BLaER1 (cell line): ENCODE results near the gene POU3F1.
A peak's percentile ranks its signal among the peaks of the same experiment; 100 is the strongest.
"Not testable (repeated sequence)": the region's sequence is repeated elsewhere in the genome, so short reads cannot be mapped to it uniquely, and the experiment has no call there.

ENCODE experiments used
- H3K27ac ChIP-seq: shearing (Covaris generic); formaldehyde crosslinking; 2 replicates; pipeline ENCODE4 v1.8.1; 2022
- H3K27me3 ChIP-seq: shearing (Covaris generic); formaldehyde crosslinking; 2 replicates; pipeline ENCODE4 v1.8.1; 2022
- H3K36me3 ChIP-seq: shearing (Covaris generic); formaldehyde crosslinking; 2 replicates; pipeline ENCODE4 v1.8.1; 2022
- H3K4me1 ChIP-seq: shearing (Covaris generic); formaldehyde crosslinking; 2 replicates; pipeline ENCODE4 v1.8.1; 2022
- H3K4me2 ChIP-seq: shearing (Covaris generic); formaldehyde crosslinking; 2 replicates; pipeline ENCODE4 v1.8.1; 2022
- H3K4me3 ChIP-seq: shearing (Covaris generic); formaldehyde crosslinking; 2 replicates; pipeline ENCODE4 v1.8.1; 2022
- H3K9ac ChIP-seq: shearing (Covaris generic); formaldehyde crosslinking; 2 replicates; pipeline ENCODE4 v1.8.1; 2022
- H3K9me3 ChIP-seq: shearing (Covaris generic); formaldehyde crosslinking; 2 replicates; pipeline ENCODE4 v1.8.1; 2022
- H4K20me1 ChIP-seq: shearing (Covaris generic); formaldehyde crosslinking; 2 replicates; pipeline ENCODE4 v1.8.1; 2022
- Cebpa-rat ChIP-seq: shearing (Covaris generic); IDR thresholded peaks from 2 replicates; pipeline ENCODE4 v1.8.1; 2022

The POU3F1 gene

DNA sequence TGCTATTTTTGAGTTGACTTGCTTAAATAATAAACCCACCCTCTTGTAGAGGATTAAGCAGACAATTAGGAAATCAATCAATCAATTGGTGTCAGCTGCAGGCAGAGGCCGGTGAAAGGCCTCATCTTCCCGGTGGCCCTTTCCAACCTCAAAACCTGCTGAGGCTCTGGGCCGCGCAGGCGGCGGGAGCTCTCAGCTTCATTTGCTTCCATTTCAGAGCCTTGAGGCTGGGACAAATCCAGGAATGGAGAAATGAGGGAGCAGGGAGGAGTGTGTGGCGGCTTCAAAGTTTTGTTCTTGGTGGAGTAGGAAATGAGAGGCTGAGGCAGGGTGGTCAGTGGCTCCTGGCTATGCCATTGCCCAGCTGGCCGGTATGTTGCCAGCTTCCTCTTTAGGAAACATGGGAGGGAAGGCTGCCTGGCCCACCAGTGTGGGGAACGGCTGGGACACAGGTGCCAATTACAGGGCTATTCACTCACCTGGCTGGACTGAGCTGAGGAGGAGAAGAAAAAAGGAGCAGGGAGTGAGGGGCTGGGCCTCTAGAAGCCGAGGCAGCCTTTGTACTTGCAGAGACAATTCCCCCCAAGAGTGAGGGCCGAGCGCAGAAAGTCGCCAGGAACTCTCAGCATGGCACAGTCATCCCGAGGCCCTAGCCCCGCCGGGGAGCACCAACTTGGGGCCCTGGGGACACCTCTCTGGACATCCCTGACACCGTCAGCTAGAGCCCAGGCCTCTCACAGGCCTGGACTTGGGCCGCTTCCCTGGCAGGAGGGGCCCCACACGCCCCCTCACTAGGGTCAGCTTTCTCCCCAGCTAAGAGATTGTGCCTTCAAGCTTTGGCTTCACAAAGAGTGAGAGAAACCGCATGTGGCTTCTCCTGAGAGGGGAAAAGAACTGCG lies 4.4 kb downstream of the POU3F1 start:
- no peak for TF ChIP-seq Cebpa-rat
- H4K20me1 ChIP-seq, result peaks cover 49% of the 10 kb centered on the region
- no peak overlapping the region for H3K27ac ChIP-seq
- H3K9me3 ChIP-seq, result no peaks in the 10 kb centered on the region
- no peak overlapping the region for H3K9ac ChIP-seq
- H3K4me3 ChIP-seq, result no peak overlapping the region
- peaks cover 24% of the 10 kb centered on the region for H3K4me1 ChIP-seq
- H3K27me3 ChIP-seq, result peaks cover 62% of the 10 kb centered on the region
- H3K4me2 ChIP-seq, result no peak overlapping the region
- no peaks in the 10 kb centered on the region for H3K36me3 ChIP-seq

DNA sequence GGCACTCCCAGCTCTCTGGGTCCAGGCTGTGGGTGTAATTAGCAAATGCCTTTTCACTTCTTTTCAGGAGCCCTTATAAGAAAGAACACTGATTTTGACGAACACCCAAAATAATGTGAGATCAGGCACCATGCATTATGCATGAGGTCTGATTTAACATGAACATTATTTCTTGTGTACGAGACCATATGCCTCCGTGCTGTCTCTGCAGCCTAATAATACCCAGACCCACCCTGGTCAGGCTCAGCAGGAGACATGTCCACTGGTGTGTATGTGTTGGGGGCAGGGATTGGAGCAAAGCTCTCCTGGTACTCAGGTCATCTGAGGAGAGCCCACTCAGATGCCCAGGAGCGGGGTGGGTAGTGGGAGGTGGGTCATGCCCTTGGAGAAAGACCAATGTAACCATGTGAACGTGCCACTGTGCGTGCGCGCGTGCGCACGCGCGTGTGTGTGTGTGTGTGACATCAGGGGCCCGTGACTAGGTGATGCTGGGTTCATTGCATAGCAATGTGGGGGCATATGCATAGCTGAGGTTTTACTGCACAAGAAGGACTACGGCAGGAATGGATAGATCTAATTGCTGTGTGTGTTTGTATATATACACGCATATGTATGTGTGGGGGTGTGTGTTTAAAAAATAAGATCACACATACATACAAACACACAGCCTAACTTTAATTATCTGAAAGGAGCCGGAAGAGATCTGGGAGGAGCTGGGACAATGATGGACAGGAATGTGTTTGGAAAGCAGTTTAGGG lies 7.1 kb downstream of the POU3F1 start:
- peaks cover 30% of the 10 kb centered on the region for H4K20me1 ChIP-seq
- H3K4me1 ChIP-seq, result peaks cover 18% of the 10 kb centered on the region
- H3K36me3 ChIP-seq, result no peaks in the 10 kb centered on the region
- H3K9ac ChIP-seq, result no peak overlapping the region
- no peak overlapping the region for H3K27ac ChIP-seq
- H3K4me2 ChIP-seq, result peak overlapping the region; percentile 74
- no peak for TF ChIP-seq Cebpa-rat
- H3K4me3 ChIP-seq, result no peak overlapping the region
- H3K27me3 ChIP-seq, result peaks cover 37% of the 10 kb centered on the region
- H3K9me3 ChIP-seq, result no peaks in the 10 kb centered on the region

DNA sequence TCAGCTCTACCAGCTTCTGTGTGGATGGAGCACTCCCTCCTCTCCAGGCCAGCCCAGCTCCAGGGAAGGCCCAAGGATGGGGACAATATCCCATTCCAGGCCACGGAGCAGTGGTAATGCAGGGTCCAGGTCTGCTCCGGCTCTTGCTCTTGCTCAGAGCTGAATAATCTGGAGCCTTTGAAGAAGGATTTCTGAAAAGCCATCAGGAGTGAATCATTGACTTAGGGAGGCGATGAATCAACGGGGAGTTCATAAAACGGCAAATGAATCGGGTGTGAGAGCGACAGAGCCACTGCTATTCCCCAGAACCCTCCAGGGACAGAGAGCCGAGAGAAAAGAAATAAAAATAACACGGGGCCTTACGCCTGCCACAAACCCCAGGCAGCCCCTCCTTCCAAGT lies 7.7 kb downstream of the POU3F1 start:
- Histone ChIP-seq H3K27me3 (peaks cover 30% of the 10 kb centered on the region), H3K9me3 (no peaks in the 10 kb centered on the region), H3K27ac (no peak overlapping the region), H3K36me3 (no peaks in the 10 kb centered on the region), H3K4me3 (no peak overlapping the region), H3K9ac (no peak overlapping the region), H3K4me1 (peaks cover 24% of the 10 kb centered on the region), H3K4me2 (peak overlapping the region; percentile 74), H4K20me1 (peaks cover 23% of the 10 kb centered on the region; the same call in 1 of the 2 replicates)
- TF ChIP-seq Cebpa-rat, result no peak

DNA sequence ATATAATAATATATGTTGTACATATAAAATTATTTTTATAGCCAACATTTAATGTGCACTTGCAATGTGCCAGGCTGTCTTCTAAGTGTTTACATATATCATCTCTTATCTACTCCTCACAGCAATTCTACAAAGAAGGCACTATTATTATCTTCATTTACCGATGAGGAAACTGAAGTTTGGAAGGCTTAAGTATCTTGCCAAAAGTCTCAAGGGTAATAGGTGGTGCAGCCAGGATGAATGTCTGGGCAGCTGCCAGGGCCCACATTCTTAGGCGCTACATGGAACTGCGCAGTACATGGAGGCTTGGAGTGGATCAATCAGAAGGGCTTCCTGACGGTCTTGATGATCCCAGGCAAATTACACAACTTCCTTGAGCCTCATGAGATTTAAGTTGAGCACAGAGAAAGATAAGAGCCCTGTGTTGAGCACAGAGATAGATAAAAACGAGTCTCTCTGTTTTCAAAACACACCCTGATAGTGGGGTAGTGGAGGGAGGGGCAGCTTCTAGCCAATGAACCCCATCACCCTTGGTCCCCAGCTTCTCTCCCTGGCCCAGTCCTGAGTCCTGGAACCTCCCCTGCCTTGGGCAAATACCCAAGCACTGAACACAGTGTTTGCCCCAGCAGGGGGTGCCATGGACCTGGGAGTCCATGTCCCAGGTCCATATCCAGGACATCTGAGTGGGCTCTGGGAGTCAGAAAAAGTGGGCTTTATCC lies 9.2 kb downstream of the POU3F1 start:
- peaks cover 11% of the 10 kb centered on the region; the same call in 1 of the 2 replicates for H4K20me1 ChIP-seq
- peaks cover 15% of the 10 kb centered on the region for H3K27me3 ChIP-seq
- TF ChIP-seq Cebpa-rat, result no peak
- peaks cover 32% of the 10 kb centered on the region for H3K4me1 ChIP-seq
- H3K9ac ChIP-seq, result no peak overlapping the region
- no peaks in the 10 kb centered on the region for H3K36me3 ChIP-seq
- H3K27ac ChIP-seq, result no peak overlapping the region
- no peak overlapping the region for H3K4me3 ChIP-seq
- H3K9me3 ChIP-seq, result no peaks in the 10 kb centered on the region
- H3K4me2 ChIP-seq, result no peak overlapping the region

DNA sequence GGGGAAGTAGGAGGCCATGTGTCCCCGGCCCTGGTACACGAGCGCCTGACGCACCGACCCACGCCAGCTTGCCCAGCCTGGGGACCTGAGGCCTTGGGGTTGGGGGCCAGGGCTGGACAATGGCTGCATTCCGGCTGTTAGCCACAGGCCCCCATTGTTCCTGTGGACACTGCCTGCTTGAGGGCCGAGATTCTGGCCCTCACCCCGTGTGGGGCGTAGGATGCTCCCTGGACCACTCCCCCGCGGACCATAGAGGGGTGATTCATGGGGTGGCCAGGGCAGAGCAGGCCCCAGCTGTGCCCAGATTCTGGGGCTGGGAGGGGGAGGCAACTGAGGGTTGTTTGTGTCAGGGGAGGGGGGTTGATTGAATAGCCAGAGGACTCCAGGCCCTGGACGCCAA lies 11.7 kb downstream of the POU3F1 start:
- no peak overlapping the region for H3K4me3 ChIP-seq
- H4K20me1 ChIP-seq, result no peaks in the 10 kb centered on the region
- no peak overlapping the region for H3K4me2 ChIP-seq
- no peaks in the 10 kb centered on the region for H3K9me3 ChIP-seq
- no peak overlapping the region for H3K9ac ChIP-seq
- no peak for TF ChIP-seq Cebpa-rat
- peaks cover 49% of the 10 kb centered on the region for H3K4me1 ChIP-seq
- no peaks in the 10 kb centered on the region for H3K36me3 ChIP-seq
- no peak overlapping the region for H3K27ac ChIP-seq
- no peaks in the 10 kb centered on the region for H3K27me3 ChIP-seq

DNA sequence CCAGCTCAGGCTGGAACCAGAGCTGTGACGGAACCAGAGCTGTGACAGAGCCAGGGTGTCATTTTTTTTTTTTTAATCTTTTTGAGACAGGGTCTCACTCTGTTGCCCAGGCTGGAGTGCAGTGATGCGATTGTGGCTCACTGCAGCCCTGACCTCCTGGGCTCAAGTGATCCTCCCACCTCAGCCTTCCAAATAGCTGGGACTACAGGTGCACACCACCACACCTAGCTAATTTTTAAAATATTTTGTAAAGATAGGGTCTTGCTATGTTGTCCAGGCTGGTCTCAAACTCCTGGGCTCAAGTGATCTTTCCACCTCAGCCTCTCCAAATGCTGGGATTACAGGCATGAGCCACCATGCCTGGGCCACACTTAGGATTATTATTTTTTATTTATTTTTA lies 13.6 kb downstream of the POU3F1 start:
- not testable (repeated sequence) for H3K4me3 ChIP-seq, H3K36me3 ChIP-seq, H4K20me1 ChIP-seq, H3K27me3 ChIP-seq, H3K9ac ChIP-seq, H3K27ac ChIP-seq, H3K9me3 ChIP-seq
- peaks cover 51% of the 10 kb centered on the region for H3K4me1 ChIP-seq
- H3K4me2 ChIP-seq, result peak overlapping the region; percentile 55; the same call in 1 of the 2 replicates

DNA sequence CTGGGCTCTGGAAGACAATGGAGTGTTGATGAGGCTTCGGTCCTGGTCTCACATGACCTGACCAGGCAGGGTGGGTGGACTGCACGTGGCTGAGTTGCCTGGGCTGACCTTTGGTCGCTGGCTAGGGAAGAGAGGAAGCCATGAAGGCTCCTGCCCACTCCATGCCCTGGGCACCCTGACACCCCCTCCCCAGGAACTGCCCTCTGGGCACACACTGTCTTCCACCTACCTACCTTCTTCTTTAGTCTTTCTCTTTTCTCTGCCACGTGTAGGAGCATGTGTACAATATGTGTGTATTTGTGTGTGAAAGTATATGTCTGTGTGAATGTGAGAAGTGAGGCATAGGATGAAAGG lies 15.1 kb downstream of the POU3F1 start:
- Histone ChIP-seq H3K4me2 (peak overlapping the region; percentile 87; the same call in 1 of the 2 replicates), H3K27me3 (no peaks in the 10 kb centered on the region), H3K4me3 (no peak overlapping the region), H3K4me1 (peaks cover 64% of the 10 kb centered on the region), H3K9me3 (no peaks in the 10 kb centered on the region), H4K20me1 (0 out of 2 replicates have a peak, but pooled peaks cover 4% of the 10 kb centered on the region), H3K36me3 (peaks cover 7% of the 10 kb centered on the region), H3K9ac (no peak overlapping the region), H3K27ac (no peak overlapping the region)
- no peak for TF ChIP-seq Cebpa-rat

DNA sequence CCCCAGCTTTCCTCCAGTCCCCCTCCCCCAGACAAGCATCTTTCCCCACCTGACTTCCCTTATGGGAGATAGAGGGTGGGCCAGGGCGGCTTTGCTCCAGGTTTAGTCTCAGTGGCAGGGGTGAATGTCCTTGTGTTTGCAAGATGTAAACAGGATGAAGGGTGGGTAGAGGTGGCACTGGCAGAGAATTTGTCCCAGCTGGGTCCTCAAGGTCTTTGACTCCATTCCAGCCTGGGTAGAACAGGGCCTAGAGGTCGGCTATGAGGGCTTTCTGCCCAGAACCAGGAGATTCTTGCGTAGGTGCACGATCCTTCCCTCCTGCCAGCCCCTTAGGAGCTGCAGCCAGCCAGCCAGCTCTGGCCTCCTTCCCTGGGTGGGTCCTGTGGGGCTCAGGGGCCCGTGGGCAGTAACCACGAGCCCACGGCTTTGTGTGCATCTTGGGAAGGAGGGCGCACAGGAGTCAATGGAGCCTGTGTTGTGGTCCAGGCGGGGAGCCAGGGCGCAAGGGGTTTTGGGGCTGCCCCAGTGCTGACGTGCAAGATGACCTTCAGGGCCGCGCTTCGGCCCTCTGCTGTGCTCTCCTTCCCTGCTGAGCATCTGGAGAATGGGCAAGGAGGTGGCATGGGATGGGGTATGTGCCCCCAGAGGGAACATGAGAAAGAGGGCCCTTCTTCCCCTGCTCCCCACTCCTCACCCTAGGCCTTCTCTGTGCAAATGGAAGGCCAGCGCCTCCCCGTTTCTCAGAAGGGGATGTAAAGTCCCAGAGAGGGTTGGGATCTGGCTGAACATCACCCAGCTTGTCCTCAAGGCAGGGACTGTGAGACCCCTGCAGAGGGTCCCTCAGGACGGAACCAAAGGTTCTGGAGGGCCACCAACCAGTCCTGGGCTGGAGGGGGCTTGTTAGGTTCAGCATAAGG lies 15.7 kb downstream of the POU3F1 start:
- Histone ChIP-seq H3K27ac (peak overlapping the region; percentile 72), H3K4me3 (peak overlapping the region; percentile 5; the same call in 1 of the 2 replicates), H4K20me1 (0 out of 2 replicates have a peak, but pooled peaks cover 4% of the 10 kb centered on the region), H3K27me3 (no peaks in the 10 kb centered on the region), H3K4me1 (peaks cover 70% of the 10 kb centered on the region), H3K9me3 (no peaks in the 10 kb centered on the region), H3K36me3 (peaks cover 13% of the 10 kb centered on the region), H3K4me2 (peak overlapping the region; percentile 87), H3K9ac (peak overlapping the region; percentile 65)
- no peak for TF ChIP-seq Cebpa-rat
